Fibroblast of skin of right quadriceps (primary cell): Measurements from ENCODE around the gene CHD6.
A peak's percentile ranks its signal among the peaks of the same experiment; 100 is the strongest.
"Not testable (repeated sequence)": the region's sequence is repeated elsewhere in the genome, so short reads cannot be mapped to it uniquely, and the experiment has no call there.

Experiments
- DNase-seq: peaks from one replicate; pipeline ENCODE4 v3.0.0-alpha.2; 2013

CHD6 gene

DNA sequence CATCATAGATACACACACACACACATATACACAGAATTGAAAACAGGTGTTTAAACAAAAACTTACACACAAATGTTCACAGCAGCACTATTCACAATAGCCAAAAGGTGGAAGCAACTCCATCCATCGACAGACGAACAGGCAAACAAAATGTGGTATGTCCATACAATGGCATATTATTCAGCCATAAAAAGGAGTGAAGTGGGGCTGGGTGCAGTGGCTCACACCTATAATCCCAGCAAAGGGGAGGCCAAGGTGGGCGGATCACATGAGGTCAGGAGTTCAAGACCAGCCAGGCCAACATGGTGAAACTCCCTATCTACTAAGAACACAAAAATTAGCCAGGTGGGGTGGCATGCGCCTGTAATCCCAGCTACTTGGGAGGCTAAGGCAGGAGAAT lies 80.3 kb downstream of the CHD6 start:
- no peak for DNase-seq

DNA sequence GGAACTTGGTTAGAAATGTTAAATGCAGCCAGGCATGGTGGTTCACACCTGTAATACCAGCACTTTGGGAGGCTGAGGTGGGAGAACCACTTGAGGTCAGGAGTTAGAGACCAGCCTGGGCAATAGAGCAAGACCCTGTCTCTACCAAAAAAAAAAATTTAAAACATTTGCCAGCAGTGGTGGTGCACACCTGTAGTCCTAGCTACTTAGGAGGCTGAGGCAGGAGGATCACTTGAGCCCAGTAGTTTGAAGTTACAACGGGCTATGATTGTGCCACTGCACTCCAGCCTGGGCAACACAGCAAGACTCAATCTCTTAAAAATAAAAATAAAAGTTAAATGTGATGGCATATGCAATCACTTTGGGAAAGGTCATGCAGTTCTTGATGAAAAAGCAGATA lies 82.6 kb downstream of the CHD6 start:
- not testable (repeated sequence) for DNase-seq

DNA sequence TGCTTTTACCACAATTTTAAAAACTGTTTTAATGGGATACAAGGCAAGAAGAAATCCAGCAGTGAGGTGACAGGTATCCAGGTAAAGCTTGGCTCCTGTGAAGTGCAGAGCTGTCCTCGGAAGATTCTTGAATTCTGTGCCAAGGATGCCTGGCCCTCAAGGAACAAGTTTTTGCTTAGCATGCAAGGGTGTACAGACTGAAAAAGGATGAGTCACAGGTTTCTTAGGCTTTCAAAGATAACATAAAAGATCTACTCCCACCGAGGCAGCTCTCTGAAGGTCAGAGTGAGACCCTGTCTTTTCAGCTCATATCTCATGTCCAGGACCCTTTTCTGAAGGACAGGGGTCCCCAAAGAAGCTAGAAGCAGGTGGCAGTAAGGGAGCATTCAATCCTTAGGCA lies 83.3 kb downstream of the CHD6 start:
- DNase-seq: no peak

- no peak for DNase-seq
Observed at GRCh38 chr20:41534170-41534569, 84.0 kb downstream of the CHD6 start.

- no peak for DNase-seq
Observed at GRCh38 chr20:41533537-41534136, 84.5 kb downstream of the CHD6 start.

GRCh38 chr20:41532935-41533334 lies 85.2 kb downstream of the CHD6 start:
- no peak for DNase-seq

DNA sequence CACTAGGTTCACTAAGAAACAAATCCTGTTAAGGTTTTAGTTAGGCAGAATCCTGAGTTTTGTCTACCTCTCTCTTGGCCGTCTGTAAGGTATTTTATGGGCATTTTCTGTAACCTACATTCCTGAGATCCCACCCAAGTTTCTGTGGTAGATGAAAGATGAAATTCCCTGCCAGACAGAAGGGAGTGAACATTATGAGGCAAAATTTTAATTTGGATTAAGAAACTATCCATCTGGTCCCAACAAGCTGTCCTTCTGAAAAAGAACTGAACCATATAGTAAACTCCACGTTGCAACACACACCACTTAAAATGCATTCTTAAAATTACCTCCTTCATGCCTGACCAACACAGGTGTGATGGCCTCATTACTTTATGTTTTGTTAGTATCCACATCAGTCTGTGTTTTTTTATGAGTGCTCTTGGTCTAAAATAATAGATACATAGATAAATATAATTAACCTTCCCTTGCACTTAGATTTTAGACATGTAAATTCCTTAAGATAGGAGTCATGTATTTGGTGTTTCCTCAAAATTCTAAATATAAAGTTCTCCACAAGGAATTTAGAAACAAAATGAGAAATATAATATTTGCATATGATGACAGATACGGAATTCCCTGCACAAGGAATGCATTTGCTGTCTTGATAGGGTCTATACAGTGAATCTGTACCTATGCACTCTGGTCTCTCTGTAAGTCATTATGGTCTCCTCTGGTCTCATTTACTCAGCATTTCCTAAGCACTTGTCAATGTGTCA lies 86.5 kb downstream of the CHD6 start:
- DNase-seq: peak; percentile 26

- DNase-seq: no peak
Observed at GRCh38 chr20:41530923-41531322, 87.3 kb downstream of the CHD6 start.

- no peak for DNase-seq
Observed at GRCh38 chr20:41526327-41526726, 91.8 kb downstream of the CHD6 start.

GRCh38 chr20:41524980-41525613 lies 93.1 kb downstream of the CHD6 start:
- peak; percentile 52 for DNase-seq

GRCh38 chr20:41523857-41524256 lies 94.3 kb downstream of the CHD6 start:
- DNase-seq: no peak

DNA sequence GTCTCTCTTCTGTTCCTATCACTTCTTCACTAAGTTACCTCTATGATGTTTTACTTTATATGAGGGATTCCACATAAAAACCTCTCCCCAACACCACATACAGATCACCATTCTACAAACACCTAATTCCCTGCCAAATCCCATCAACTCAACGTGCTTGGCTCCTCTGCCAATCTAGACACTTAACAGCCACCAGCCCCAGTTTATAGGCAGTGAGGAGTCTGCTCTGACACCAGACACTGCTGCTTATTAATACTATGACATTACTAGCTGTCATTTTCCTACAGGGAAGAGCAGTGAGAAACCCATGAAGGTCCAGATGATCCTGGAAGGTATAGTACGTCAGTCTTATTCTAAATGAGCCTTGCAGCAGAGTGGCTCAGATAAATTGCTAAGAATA lies 104.3 kb downstream of the CHD6 start:
- no peak for DNase-seq

- no peak for DNase-seq
Observed at GRCh38 chr20:41512624-41513023, 105.6 kb downstream of the CHD6 start.

- DNase-seq: no peak
Observed at GRCh38 chr20:41510847-41511450, 107.2 kb downstream of the CHD6 start.

DNA sequence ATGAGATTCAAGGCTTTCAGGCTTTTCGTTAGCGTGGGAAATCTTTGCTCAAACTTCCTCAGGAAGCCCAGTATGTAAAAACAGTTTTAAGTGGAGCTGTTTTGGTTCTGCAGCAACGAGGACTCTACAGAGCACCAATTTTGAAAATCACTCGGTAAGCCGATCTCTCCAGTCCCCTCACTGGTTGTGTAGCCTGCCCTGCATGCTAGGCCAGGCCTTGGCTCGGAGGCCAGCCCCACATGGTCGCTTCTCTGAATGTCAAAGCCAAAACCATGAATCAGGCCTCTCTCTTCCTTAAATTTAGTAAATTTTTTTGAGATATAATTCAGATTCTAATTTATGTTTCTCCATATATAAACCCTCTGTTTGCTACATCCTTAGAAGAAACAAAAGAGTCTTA lies 108.0 kb downstream of the CHD6 start:
- DNase-seq: no peak

DNA sequence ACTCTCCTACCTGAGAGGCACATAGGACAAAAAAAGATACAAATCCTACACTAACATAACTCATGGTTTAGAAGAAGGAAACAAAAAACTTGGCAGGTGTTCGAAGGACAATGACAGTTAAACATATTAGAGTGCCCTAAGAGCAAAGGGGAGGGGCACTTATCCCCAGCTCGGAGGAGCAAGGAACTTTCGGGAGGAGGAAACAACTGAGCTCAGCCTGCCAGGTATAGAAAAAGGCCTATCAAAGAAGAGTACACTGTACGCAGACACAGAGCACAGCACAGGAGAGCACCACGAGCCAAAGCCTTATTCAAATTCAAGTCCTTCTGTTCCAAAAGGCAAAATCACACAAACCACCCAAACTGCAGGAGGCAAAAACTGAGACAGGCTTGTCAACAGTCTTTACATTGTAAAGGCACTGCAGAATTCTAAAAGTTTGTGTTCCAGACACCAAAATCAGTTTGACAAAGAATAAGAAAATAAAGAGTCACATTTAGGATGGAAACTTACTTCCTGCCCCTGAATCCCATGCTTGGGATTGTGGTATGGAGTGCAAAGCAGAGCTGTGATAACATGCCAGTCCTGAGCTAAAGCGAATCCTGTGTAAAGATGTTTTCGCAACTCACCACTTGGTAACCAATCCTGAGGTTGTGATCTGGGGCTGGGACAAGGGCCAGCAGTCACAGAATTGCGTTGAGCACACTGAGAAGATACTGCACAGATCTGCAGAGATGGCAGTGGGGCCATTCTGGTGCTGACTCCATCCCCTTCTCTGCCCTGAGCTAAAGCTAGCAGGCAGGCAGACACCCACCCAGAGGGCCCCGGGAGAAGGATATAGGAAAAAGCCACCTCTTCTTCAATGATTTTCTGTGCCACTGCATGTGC lies 108.6 kb downstream of the CHD6 start:
- DNase-seq: peak; percentile 45

DNA sequence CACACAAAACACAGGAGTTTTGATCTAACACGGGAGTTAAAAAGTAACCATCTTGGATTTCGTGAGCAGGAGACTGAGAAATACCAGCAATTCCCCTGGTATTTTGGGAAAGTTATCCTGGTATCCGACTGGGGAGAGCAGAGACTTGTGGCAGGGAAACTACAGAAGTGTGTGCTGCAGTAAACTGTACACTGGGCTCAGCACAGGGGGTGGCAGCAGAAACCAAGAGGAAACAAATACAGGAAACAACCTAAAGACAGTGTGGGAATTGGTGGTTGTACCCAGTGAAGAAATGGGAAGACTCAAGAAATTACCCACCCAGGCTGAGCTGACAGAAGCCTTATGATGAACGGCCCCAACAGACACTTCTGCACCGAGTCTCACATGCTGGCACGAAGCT lies 109.8 kb downstream of the CHD6 start:
- DNase-seq: no peak

- DNase-seq: no peak
Observed at GRCh38 chr20:41507851-41508250, 110.3 kb downstream of the CHD6 start.

DNA sequence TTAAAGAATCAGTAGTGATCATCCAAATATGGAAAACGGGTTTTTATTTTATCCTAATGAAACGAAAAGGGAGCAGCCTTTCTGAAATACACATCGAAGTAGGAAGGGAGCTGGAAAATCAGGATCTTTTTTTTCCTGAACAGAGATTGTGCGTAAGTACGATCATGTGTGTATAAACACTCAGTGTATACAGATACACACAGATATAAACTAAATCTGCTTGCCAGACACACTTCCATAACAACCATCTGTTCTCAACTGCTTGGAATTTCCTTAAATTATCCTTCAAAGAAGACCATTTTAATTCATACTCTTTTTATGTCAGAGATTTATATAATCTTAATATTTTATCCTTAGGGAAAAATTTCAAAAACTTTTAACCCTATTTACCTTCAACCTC lies 110.7 kb downstream of the CHD6 start:
- DNase-seq: no peak

- no peak for DNase-seq
Observed at GRCh38 chr20:41506192-41506915, 111.8 kb downstream of the CHD6 start.

DNA sequence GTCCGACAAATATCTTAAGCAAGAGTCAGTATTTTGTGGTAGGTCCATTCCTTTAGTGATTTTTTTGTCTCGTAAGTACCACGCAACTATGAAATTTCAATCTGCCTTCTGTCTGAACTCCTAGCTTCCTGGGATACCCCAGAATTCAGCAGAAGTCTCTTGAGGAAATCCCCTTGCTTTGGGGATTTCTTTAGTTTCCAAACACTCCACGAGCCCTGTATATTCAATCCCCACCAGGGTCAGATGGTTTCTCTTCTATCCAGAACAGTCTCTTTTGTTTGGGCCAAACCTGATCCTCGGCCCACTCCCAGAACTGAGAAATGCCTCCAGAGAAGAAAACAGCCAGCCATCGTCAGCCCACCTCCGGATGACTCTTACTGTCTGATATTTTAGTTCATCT lies 113.0 kb downstream of the CHD6 start:
- DNase-seq: no peak

DNA sequence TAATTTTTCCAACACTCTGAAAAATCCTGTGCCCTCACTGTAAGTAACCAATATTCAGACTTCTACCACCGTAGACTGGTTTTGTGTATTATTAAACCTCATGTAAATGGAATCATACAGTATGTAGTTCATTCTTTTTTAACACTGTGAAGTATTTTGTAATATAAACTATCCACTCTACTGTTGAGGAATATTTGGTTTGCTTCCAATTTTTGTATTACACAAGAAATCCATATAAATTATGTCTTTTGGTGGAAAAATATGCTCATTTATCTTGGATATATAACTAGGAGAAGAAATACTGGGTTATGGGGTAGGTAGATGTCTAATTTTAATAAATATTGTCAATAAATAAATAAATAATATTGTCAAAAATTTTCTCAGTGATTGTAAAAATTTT lies 116.8 kb downstream of the CHD6 start:
- DNase-seq: peak; percentile 46
